HEK293 (cell line): ENCODE results near the gene HSF2.

ENCODE experiments used
- CTCF ChIA-PET: fragments of 350-600 bp; formaldehyde crosslinking; extraction: SDS; loops from one replicate; lab custom pipeline; 2021; ENCODE audit warnings: antibody characterized with exemption; lab: Yijun Ruan, JAX
- POLR2A ChIA-PET: fragments of 300-600 bp; formaldehyde crosslinking; extraction: SDS; loops from one replicate; lab custom pipeline; 2020; ENCODE audit warnings: antibody characterized with exemption, inconsistent platforms; lab: Yijun Ruan, JAX
- H3K27ac ChIP-seq: fragments of 200-500 bp; sonication (Bioruptor generic); 2 replicates; pipeline ENCODE4 v1.5.1; 2014; ENCODE audit warnings: low read depth, low read length, control low read depth, inconsistent platforms; ENCODE audit errors: extremely low read depth
- H3K36me3 ChIP-seq, 2 experiments: fragments of 200-500 bp in 1 of 2; sonication (Bioruptor generic) in 1 of 2; 1 replicate in 1 of 2; 2 replicates in 1 of 2; pipeline ENCODE4 v1.5.1; 2014 to 2017; ENCODE audit warnings: inconsistent platforms in 2 of 2, low read length in 2 of 2; ENCODE audit not compliant: control insufficient read depth in 2 of 2, insufficient read depth in 1 of 2
- H3K4me1 ChIP-seq: fragments of 200-500 bp; sonication (Bioruptor generic); 2 replicates; pipeline ENCODE4 v1.5.1; 2014; ENCODE audit warnings: mild to moderate bottlenecking, low read length, inconsistent platforms; ENCODE audit not compliant: control insufficient read depth, insufficient read depth
- H3K4me3 ChIP-seq: 2 replicates; pipeline ENCODE4 v1.5.1; 2011; ENCODE audit warnings: low read depth, mild to moderate bottlenecking, control low read depth, low read length, moderate library complexity
- H3K9me3 ChIP-seq: fragments of 200-500 bp; sonication (Bioruptor generic); 2 replicates; pipeline ENCODE4 v1.5.1; 2014; ENCODE audit warnings: low read depth, low read length, inconsistent platforms; ENCODE audit not compliant: control insufficient read depth, insufficient read depth
- GLI4 ChIP-seq: fragments of 450-650 bp; formaldehyde crosslinking; IDR thresholded peaks from 2 replicates; pipeline ENCODE4 v1.5.1; 2016; ENCODE audit warnings: missing biosample characterization, missing genetic modification characterization
- KLF16 ChIP-seq: fragments of 450-650 bp; formaldehyde crosslinking; IDR thresholded peaks from 2 replicates; pipeline ENCODE4 v1.5.1; 2017; ENCODE audit warnings: missing biosample characterization, missing genetic modification characterization
- MZF1 ChIP-seq: fragments of 450-650 bp; formaldehyde crosslinking; IDR thresholded peaks from 2 replicates; pipeline ENCODE4 v1.5.1; 2017; ENCODE audit warnings: missing biosample characterization, missing genetic modification characterization, borderline replicate concordance
- RBAK ChIP-seq: fragments of 450-650 bp; formaldehyde crosslinking; IDR thresholded peaks from 2 replicates; pipeline ENCODE4 v1.5.1; 2016; ENCODE audit warnings: missing biosample characterization, missing genetic modification characterization
- REST ChIP-seq: fragments of 450-650 bp; formaldehyde crosslinking; IDR thresholded peaks from 2 replicates; pipeline ENCODE4 v1.5.1; 2016; ENCODE audit warnings: missing biosample characterization, missing genetic modification characterization
- ZBTB26 ChIP-seq: fragments of 450-650 bp; formaldehyde crosslinking; optimal IDR thresholded peaks from 2 replicates; pipeline ENCODE3; 2016; ENCODE audit warnings: missing biosample characterization, mild to moderate bottlenecking, missing genetic modification characterization
- ZBTB48 ChIP-seq: fragments of 450-650 bp; formaldehyde crosslinking; IDR thresholded peaks from 2 replicates; pipeline ENCODE4 v1.5.1; 2016; ENCODE audit warnings: missing biosample characterization, missing genetic modification characterization
- ZBTB6 ChIP-seq: fragments of 450-650 bp; formaldehyde crosslinking; IDR thresholded peaks from 2 replicates; pipeline ENCODE4 v1.5.1; 2017; ENCODE audit warnings: missing biosample characterization, missing genetic modification characterization
- ZNF132 ChIP-seq: fragments of 450-650 bp; formaldehyde crosslinking; IDR thresholded peaks from 2 replicates; pipeline ENCODE4 v1.5.1; 2017; ENCODE audit warnings: missing biosample characterization, missing genetic modification characterization, borderline replicate concordance
- ZNF19 ChIP-seq: fragments of 450-650 bp; formaldehyde crosslinking; IDR thresholded peaks from 2 replicates; pipeline ENCODE4; 2016; ENCODE audit warnings: missing biosample characterization, missing genetic modification characterization, low read depth
- ZNF274 ChIP-seq, 2 experiments: fragments of 200-500 bp in 1 of 2; fragments of 450-650 bp in 1 of 2; sonication (Bioruptor generic) in 1 of 2; formaldehyde crosslinking in 1 of 2; IDR thresholded peaks; 2 replicates each; pipeline versions ENCODE4 v1.5.1 to v1.6.1; 2014 to 2016; ENCODE audit warnings: borderline replicate concordance in 1 of 2, inconsistent platforms in 1 of 2, low read length in 1 of 2, missing biosample characterization in 1 of 2, missing genetic modification characterization in 1 of 2
- ZNF341 ChIP-seq: fragments of 450-650 bp; formaldehyde crosslinking; IDR thresholded peaks from 2 replicates; pipeline ENCODE4; 2016; ENCODE audit warnings: low read depth, missing biosample characterization, missing genetic modification characterization
- ZNF394 ChIP-seq: fragments of 450-650 bp; formaldehyde crosslinking; IDR thresholded peaks from 2 replicates; pipeline ENCODE4 v1.5.1; 2016; ENCODE audit warnings: missing biosample characterization, missing genetic modification characterization, mild to moderate bottlenecking, moderate library complexity, borderline replicate concordance
- ZNF416 ChIP-seq: fragments of 450-650 bp; formaldehyde crosslinking; IDR thresholded peaks from 2 replicates; pipeline ENCODE4 v1.5.1; 2016; ENCODE audit warnings: missing biosample characterization, missing genetic modification characterization
- ZNF560 ChIP-seq: fragments of 450-650 bp; formaldehyde crosslinking; IDR thresholded peaks from 2 replicates; pipeline ENCODE4 v1.5.1; 2017; ENCODE audit warnings: missing biosample characterization, missing genetic modification characterization, borderline replicate concordance
- ZNF629 ChIP-seq: fragments of 450-650 bp; formaldehyde crosslinking; IDR thresholded peaks from 2 replicates; pipeline ENCODE4 v1.5.1; 2017; ENCODE audit warnings: missing biosample characterization, missing genetic modification characterization
- ZNF660 ChIP-seq: fragments of 450-650 bp; IDR thresholded peaks from 2 replicates; pipeline ENCODE4 v1.5.1; 2018; ENCODE audit warnings: missing biosample characterization, mild to moderate bottlenecking, missing genetic modification characterization
- ZNF76 ChIP-seq: fragments of 450-650 bp; formaldehyde crosslinking; IDR thresholded peaks from 2 replicates; pipeline ENCODE4; 2016; ENCODE audit warnings: low read depth, missing biosample characterization, missing genetic modification characterization, borderline replicate concordance
- ZNF768 ChIP-seq: fragments of 450-650 bp; formaldehyde crosslinking; IDR thresholded peaks from 2 replicates; pipeline ENCODE4 v1.5.1; 2018; ENCODE audit warnings: missing biosample characterization, mild to moderate bottlenecking, missing genetic modification characterization
- ZNF843 ChIP-seq: fragments of 450-650 bp; formaldehyde crosslinking; IDR thresholded peaks from 2 replicates; pipeline ENCODE4 v1.5.1; 2016; ENCODE audit warnings: missing biosample characterization, missing genetic modification characterization
- TF ChIP-seq, protein P1 (sequence below): fragments of 450-650 bp; formaldehyde crosslinking; IDR thresholded peaks from 2 replicates; pipeline ENCODE4 v1.5.1; 2016; ENCODE audit warnings: missing biosample characterization, missing genetic modification characterization
- TF ChIP-seq, protein P2 (sequence below): fragments of 450-650 bp; formaldehyde crosslinking; IDR thresholded peaks from 2 replicates; pipeline ENCODE4 v1.5.1; 2017; ENCODE audit warnings: missing biosample characterization, missing genetic modification characterization
- TF ChIP-seq, protein P3 (sequence below): fragments of 450-650 bp; formaldehyde crosslinking; IDR thresholded peaks from 2 replicates; pipeline ENCODE4; 2016; ENCODE audit warnings: missing biosample characterization, missing genetic modification characterization

Gene HSF2

GRCh38 chr6:122365775-122366403 lies 33.6 kb upstream of the HSF2 start (continued):
- TF ChIP-seq, protein P1, sequence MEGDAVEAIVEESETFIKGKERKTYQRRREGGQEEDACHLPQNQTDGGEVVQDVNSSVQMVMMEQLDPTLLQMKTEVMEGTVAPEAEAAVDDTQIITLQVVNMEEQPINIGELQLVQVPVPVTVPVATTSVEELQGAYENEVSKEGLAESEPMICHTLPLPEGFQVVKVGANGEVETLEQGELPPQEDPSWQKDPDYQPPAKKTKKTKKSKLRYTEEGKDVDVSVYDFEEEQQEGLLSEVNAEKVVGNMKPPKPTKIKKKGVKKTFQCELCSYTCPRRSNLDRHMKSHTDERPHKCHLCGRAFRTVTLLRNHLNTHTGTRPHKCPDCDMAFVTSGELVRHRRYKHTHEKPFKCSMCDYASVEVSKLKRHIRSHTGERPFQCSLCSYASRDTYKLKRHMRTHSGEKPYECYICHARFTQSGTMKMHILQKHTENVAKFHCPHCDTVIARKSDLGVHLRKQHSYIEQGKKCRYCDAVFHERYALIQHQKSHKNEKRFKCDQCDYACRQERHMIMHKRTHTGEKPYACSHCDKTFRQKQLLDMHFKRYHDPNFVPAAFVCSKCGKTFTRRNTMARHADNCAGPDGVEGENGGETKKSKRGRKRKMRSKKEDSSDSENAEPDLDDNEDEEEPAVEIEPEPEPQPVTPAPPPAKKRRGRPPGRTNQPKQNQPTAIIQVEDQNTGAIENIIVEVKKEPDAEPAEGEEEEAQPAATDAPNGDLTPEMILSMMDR (tag by site-specific recombination): no peak
- no peak for TF ChIP-seq ZBTB26 (tag by site-specific recombination)
- no peak for TF ChIP-seq ZNF19 (tag by site-specific recombination)
- TF ChIP-seq ZNF629 (tag by site-specific recombination): no peak
- no peak for TF ChIP-seq ZNF843 (tag by site-specific recombination)
- no peak for TF ChIP-seq KLF16 (tag by site-specific recombination)
- no peak for TF ChIP-seq ZNF274 (IDR thresholded peaks at IDR 0.05; ENCODE audit: low read length)
- TF ChIP-seq ZNF274 (tag by site-specific recombination; IDR thresholded peaks at IDR 0.05; ENCODE audit: borderline replicate concordance): no peak
- TF ChIP-seq GLI4 (tag by site-specific recombination): no peak
- no peak for TF ChIP-seq RBAK (tag by site-specific recombination)

DNA sequence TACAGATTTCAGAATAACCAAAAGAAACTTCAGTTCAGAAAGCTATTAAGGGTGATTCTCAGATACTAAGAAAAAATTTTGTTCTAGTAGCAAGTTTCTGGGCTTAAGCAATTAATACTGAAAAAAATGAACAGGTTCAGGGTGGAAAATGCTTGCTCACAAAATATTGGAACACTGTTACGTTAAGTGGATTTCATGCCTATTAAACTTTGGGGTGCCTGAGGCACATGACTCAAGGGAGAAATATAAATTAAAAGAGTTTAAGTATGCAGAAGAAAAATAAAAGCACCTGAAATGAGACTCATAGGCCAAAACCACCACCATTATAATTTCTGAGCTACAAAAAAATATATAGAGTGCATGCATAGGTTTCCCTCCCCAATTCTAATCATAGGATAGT lies 32.3 kb upstream of the HSF2 start:
- Histone ChIP-seq H3K9me3 (no peaks in the 10 kb centered on the region), H3K4me1 (no peaks in the 10 kb centered on the region), H3K36me3 (no peaks in the 10 kb centered on the region), H3K4me3 (no peak overlapping the region), H3K27ac (no peak overlapping the region)
- ChIA-PET POLR2A (no interaction called here), CTCF (interaction anchor here (0.8 kb wide), 1 partner anchor 15 kb away, joined by 3 read pairs; no protein-coding TSS in a partner anchor)
- no peak for TF ChIP-seq ZNF416 (tag by site-specific recombination)

- Histone ChIP-seq H3K36me3 (no peaks in the 10 kb centered on the region), H3K4me3 (no peak overlapping the region), H3K27ac (no peak overlapping the region), H3K9me3 (no peaks in the 10 kb centered on the region), H3K4me1 (no peaks in the 10 kb centered on the region)
- ChIA-PET POLR2A (no interaction called here), CTCF (interaction anchor here (0.6 kb wide), 1 partner anchor 1746 kb away, joined by 3 read pairs; no protein-coding TSS in a partner anchor)
- TF ChIP-seq ZNF394 (tag by site-specific recombination) (no peak), ZNF560 (tag by site-specific recombination) (no peak), REST (tag by site-specific recombination) (no peak), ZNF660 (tag by site-specific recombination) (no peak), ZBTB6 (tag by site-specific recombination) (no peak), ZBTB48 (tag by site-specific recombination) (no peak), ZNF768 (no peak), MZF1 (tag by site-specific recombination) (no peak), ZNF341 (tag by site-specific recombination) (no peak), ZNF76 (tag by site-specific recombination) (no peak), ZNF132 (tag by site-specific recombination) (no peak)
- TF ChIP-seq, protein P2, sequence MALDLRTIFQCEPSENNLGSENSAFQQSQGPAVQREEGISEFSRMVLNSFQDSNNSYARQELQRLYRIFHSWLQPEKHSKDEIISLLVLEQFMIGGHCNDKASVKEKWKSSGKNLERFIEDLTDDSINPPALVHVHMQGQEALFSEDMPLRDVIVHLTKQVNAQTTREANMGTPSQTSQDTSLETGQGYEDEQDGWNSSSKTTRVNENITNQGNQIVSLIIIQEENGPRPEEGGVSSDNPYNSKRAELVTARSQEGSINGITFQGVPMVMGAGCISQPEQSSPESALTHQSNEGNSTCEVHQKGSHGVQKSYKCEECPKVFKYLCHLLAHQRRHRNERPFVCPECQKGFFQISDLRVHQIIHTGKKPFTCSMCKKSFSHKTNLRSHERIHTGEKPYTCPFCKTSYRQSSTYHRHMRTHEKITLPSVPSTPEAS: no peak
- TF ChIP-seq, protein P3, sequence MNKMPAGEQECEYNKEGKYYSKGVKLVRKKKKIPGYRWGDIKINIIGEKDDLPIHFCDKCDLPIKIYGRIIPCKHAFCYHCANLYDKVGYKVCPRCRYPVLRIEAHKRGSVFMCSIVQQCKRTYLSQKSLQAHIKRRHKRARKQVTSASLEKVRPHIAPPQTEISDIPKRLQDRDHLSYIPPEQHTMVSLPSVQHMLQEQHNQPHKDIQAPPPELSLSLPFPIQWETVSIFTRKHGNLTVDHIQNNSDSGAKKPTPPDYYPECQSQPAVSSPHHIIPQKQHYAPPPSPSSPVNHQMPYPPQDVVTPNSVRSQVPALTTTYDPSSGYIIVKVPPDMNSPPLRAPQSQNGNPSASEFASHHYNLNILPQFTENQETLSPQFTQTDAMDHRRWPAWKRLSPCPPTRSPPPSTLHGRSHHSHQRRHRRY (tag by site-specific recombination): no peak
Observed at GRCh38 chr6:122369536-122369935, 29.9 kb upstream of the HSF2 start.
